Measurements from ENCODE around the gene PPARD.

The PPARD gene

DNA sequence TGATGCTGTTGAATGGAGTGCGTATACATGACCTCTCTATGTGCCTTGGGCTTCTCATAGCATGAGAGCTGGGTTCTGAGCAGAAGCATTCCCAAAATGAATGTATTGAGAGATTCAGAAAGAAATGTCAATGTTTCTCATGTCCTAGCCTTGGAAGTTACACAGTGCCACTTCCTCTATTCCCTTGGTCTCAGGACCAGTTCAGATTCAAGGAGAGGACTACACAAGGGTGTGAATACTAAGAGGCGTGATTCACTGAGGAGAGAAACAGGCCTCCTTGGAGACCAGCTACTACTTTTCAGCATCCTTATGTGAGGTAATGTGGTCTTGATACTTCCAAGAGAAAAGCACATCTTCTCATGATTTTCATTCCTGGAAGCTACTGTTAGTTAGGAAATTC, 10.4 kb downstream of the PPARD start:
- H3K27ac ChIP-seq: no peak overlapping the region
- TF ChIP-seq, protein P1, sequence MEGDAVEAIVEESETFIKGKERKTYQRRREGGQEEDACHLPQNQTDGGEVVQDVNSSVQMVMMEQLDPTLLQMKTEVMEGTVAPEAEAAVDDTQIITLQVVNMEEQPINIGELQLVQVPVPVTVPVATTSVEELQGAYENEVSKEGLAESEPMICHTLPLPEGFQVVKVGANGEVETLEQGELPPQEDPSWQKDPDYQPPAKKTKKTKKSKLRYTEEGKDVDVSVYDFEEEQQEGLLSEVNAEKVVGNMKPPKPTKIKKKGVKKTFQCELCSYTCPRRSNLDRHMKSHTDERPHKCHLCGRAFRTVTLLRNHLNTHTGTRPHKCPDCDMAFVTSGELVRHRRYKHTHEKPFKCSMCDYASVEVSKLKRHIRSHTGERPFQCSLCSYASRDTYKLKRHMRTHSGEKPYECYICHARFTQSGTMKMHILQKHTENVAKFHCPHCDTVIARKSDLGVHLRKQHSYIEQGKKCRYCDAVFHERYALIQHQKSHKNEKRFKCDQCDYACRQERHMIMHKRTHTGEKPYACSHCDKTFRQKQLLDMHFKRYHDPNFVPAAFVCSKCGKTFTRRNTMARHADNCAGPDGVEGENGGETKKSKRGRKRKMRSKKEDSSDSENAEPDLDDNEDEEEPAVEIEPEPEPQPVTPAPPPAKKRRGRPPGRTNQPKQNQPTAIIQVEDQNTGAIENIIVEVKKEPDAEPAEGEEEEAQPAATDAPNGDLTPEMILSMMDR (conservative IDR thresholded peaks at IDR 0.05; ENCODE audit: low read depth): no peak
- POLR2A ChIA-PET (ENCODE audit: low non-redundant PET): no interaction called here
- CTCF ChIA-PET: no interaction called here
- DNase-seq (ENCODE audit: low spot score): no peak

DNA sequence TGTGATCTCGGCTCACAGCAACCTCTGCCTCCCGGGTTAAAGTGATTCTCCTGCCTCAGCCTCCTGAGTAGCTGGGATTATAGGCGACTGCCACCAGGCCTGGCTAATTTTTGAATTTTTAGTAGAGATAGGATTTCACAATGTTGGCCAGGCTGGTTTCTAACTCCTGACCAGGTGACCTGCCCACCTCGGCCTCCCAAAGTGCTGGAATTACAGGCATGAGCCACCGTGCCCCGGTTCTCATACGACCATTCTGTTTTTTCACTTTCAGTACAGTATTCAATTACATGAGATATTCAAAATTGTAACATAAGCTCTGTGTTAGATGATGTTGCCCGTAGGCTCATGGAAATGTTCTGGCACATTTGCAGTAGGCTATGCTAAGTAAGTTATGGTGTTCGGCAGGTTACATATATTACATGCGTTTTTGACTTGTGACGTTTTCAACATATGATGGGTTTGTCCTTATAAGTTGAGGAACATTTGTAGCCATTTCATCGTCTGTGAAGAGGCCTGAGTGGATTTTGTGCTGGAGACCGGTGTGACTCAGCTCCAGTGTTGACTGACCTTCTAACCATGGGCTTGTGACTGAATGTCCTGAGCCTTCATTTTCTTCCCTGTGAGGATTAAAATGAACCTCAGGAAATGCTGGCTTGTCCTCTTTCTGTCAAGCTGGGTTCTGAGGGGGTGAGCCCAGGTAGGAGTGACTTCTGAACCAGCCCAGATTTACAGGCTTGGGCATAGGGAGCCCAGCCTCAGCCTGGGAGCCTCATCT, 12.2 kb downstream of the PPARD start:
- ChIA-PET POLR2A (ENCODE audit: low non-redundant PET) (no interaction called here), CTCF (no interaction called here)
- DNase-seq (ENCODE audit: low spot score): no peak
- TF ChIP-seq, protein P1 (conservative IDR thresholded peaks at IDR 0.05; ENCODE audit: low read depth): no peak
- no peak overlapping the region for H3K27ac ChIP-seq

DNA sequence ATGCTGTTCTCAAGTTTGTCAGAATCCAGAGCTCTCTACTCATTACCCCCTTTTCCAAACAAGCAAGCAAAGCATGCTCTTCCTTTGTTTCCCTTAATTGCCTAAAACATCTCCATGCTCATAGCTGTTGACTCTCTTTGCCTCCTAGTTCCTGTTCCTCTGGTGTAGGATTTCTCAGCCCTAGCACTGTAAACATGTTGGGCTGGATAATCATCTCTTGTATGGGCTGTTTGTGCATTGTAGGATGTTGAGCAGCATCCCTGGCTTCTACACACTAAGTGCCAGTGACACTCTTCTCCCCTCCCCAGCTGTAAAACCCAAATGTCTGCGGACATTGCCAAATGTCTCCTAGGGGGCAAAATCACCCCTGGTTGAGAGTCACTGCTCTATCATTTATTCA, 14.0 kb downstream of the PPARD start:
- CTCF ChIA-PET: interaction anchor here (0.6 kb wide), 1 partner anchor 82 kb away, joined by 6 read pairs; no protein-coding TSS in a partner anchor
- H3K27ac ChIP-seq: no peak overlapping the region
- TF ChIP-seq, protein P1 (conservative IDR thresholded peaks at IDR 0.05; ENCODE audit: low read depth): no peak
- POLR2A ChIA-PET (ENCODE audit: low non-redundant PET): no interaction called here
- DNase-seq (ENCODE audit: low spot score): no peak

DNA sequence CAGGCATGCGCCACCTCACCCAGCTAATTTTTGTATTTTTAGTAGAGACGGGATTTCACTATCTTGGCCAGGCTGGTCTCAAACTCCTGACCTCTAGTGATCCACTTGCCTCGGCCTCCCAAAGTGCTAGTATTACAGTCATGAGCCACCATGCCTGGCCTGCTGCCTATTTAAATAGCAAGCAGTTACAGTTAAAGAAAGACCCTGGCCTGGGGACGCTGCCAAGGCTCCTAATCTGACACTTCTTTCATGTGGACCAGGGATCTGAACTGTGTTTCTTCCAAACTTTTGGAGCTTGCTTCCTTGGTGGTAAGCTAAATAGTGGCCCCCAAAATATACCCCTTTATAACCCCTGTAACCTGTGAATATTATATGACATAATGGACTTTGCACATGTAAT, 15.3 kb downstream of the PPARD start:
- POLR2A ChIA-PET (ENCODE audit: low non-redundant PET): no interaction called here
- no peak overlapping the region for H3K27ac ChIP-seq
- CTCF ChIA-PET: interaction anchor here (0.6 kb wide), 1 partner anchor 555 kb away, joined by 3 read pairs; no protein-coding TSS in a partner anchor
- no peak for DNase-seq (ENCODE audit: low spot score)
- TF ChIP-seq, protein P1 (conservative IDR thresholded peaks at IDR 0.05; ENCODE audit: low read depth): no peak

- TF ChIP-seq, protein P1 (conservative IDR thresholded peaks at IDR 0.05; ENCODE audit: low read depth): no peak
- ChIA-PET POLR2A (ENCODE audit: low non-redundant PET) (no interaction called here), CTCF (interaction anchor here (0.6 kb wide), 1 partner anchor 556 kb away, joined by 3 read pairs; no protein-coding TSS in a partner anchor)
- H3K27ac ChIP-seq: no peak overlapping the region
- no peak for DNase-seq (ENCODE audit: low spot score)
Measured at GRCh38 chr6:35358086-35358485, 15.7 kb downstream of the PPARD start.

DNA sequence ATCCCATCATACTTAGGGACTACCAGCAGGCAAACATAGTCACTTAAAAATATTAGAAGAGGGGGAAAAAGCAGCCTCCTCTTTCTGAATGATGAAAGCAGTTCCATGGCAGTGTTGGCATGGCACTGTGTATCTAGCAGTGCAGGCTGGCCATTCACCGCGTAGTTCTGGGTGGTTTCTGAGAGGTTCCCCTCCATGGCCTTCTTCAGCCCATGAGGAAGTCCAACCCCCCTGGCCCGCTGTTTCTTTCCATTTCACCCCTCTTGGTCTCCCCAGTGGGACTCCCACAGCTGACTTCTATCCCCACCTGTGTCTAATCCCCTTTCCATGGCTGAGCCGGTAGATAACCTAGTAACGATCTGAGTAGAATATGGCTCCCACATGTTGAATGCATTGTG, 17.0 kb downstream of the PPARD start:
- DNase-seq (ENCODE audit: low spot score): no peak
- POLR2A ChIA-PET (ENCODE audit: low non-redundant PET): no interaction called here
- H3K27ac ChIP-seq: peak overlapping the region; percentile 70; the same call in 1 of the 2 replicates
- TF ChIP-seq, protein P1 (conservative IDR thresholded peaks at IDR 0.05; ENCODE audit: low read depth): no peak
- CTCF ChIA-PET: interaction anchor here (0.6 to 1.8 kb wide), 2 partner anchors 15 to 472 kb away, joined by 3 to 6 read pairs; partner anchors contain the start of gene TAF11
